HG03439 (cell line): ENCODE measurements around the gene DERL2.

ENCODE experiments used
- ATAC-seq: cut with Tn5 transposase; IDR thresholded peaks from one replicate; pipeline ENCODE4 v1.9.1; 2021; ENCODE audit warnings: mild to moderate bottlenecking, moderate library complexity; ENCODE audit not compliant: unreplicated experiment

Gene DERL2

DNA sequence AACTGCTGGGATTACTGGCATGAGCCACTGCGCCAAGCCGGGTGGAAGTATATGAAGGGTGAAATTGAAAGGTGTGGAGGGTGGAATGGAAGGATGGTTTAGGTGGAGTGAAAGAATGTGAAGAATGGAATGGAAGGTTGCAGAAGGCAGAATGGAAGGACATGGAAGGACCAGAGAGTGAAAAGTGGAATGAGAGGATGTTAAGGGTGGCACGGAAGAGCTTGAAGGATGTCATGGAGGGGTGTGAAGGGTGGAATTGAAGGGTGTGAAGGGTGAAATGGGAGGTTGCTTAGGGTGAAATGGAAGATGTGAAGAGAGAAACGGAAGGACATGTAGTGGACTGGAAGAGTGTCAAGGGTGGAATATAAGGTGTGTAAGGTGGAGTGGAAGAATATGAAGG, 16.6 kb upstream of the DERL2 start:
- no peak for ATAC-seq

DNA sequence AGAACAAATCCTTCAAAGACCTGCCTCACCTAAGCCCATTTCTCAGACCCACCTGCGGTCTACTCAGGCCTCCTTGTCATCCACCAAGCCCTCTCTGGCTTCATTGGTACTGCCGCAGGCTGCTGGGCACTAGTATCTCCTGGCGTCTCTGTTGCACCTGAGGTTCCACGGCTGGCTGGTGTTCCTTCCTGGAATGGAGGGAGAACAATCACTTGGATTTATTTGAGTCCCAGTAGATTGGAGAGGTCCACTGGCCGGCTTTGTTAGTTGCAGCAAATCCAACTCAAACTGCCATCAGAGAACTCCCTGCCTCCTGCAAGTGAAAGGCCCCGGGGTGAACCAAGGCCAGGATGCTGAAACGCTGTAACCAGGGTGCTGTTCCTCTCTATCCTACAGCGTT, 15.7 kb upstream of the DERL2 start:
- no peak for ATAC-seq

DNA sequence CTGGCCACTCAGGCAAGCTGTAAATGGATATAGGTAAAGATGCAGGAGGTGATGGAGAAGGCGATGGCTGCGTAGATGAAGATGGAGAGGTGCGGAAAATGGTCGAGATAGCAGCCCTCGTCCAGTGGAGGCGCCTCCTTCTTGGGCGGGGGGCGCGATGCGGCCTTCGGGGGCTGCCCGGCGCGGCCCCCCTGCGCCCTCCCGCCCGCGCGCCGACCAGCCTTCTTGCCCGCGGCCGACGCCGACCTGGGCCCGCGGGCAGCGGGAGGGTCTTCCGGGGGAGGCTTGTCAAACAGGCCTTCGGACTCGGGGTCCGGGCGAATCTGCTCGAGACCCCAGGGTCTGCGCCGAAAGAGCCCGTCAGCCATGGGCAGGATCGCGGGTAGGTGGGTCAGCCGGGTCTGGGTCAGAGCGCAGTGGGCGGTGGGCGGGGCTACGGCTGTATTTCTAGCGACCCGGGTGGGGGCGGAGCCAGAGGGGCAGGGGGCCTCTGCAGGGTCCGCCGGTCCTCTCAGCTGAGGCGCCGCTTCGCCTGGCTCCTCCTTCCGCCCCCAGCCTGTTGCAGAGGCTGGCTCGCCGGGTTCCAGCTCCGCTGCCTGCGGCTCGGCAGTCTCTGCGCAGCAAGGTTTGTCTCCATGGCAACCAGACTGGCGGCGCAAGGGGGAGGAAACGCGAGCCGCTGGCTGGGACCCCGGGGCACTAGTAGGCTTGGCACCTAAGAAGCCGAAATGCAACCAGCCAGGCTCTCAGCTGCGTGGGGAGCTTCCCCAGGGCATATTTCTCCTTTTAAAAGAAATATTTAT, 14.8 kb upstream of the DERL2 start:
- no peak for ATAC-seq

DNA sequence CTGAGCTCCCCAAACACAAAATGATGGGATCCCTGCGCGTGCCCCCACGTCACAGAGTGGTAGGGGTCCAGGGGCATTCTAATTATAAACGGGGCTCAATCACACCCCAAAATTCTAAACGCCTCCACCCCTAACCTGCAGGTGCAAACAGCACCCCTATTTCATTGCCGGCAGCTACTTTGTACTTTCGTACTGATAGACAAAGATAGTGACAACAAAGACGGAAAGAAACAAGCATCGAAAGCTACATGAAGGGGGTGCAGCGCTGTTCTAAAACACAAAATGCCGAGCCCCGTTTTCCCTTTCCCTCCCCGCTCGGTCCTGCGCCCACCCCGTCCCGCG, 14.2 kb upstream of the DERL2 start:
- no peak for ATAC-seq

DNA sequence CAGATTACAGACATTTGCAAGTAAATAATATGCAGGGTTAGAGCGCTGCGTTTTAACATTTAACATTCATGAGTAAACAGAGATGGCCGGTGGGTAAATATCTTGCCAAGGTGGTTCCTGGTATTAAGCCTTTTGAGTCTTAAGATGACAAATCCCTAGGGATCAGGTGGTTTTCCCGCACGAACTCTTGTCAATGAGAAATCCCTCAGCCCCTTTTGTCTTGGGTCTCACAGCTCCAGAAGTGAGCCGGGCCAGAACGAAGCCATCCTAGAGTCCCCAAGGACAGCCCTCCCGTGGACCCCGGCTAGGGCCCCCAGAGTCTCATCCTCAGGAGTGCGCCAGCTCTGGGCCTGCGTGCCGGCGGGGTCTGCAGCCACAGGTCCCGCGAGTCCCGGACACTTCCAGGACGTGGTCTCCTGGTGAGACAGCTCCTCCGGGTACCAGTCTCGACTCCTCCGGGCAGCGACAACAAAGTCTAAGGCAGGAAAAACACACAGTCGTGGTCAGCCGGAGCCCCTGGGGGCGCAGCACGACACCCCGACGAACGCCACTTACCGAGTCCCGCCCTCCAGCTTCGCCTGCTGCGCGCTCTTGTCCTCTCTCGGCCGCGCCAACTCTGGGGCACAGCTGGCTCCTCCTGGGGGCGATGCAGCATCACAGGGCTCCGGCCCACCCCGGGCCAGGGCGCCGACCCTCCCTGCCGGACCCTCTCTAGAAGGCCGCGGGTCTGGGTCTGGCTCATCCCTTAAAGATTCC, 13.7 kb upstream of the DERL2 start:
- ATAC-seq: no peak

DNA sequence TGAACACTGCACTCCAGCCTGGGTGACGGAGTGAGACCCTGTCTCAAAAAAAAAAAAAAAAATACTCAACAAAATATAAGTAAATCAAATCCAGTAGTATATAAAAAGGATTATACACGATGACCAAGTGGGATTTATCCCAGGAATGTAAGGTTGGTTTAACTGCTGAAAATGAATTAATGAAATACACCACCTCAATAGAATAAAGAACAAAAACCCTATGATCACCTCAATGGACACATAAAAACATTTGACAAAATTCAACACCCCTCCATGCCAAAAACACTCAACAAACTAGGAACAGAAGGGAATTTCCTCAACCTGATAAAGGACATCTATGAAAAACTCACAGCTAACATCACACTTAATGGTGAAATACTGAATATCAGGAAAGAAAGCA, 7.0 kb upstream of the DERL2 start:
- no peak for ATAC-seq

DNA sequence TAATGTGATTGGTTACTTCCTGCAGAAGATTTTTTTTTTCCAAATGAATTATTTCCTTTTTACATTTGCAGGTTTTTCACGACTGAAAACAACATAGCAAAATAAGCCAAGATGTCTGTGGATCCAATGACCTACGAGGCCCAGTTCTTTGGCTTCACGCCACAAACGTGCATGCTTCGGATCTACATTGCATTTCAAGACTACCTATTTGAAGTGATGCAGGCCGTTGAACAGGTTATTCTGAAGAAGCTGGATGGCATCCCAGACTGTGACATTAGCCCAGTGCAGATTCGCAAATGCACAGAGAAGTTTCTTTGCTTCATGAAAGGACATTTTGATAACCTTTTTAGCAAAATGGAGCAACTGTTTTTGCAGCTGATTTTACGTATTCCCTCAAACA, 2.8 kb upstream of the DERL2 start:
- ATAC-seq: no peak

DNA sequence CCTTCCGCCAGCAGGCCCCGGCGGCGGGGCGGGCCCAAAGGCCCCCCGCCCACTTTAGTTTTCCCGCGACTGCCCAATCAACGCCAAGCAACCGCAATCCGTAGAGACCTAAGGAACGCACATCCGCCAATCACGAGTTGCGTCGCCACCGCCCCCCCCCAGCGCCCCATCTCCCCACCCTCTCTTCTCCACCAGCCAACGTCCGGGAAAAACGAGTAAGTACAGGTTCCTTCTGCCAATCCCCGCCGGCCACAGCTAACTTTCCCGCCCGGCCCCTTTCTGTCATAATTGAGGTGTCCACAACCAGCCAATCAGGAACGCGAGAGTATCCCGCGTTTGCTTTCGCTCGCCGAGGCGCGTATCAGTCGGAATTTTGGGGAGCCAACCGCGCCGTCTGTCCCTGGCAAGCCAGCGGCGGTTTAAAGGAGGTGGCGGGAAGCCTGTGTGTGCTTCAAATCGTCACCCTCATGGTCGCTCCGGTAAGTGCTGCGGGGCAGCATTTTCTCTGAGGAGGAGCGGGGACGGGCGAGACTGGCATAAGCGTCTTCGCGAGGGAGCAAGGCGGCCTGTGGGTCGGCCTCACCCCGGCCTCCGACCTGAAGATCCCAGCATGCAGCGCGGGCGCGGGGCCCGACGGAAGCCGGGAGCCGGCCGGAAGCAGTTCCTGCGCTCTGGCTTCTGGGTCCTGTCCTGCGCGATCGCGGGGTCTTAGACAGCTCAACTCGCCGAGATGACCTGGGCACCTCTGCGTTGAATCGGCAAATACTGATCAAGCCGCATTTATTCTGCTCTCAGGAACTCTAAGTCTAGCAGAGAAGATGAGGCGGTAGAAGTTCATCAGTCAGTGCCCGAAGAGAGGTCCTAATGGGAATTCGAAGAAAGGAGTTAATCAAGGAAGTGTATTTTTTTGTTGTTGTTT, 487 bp upstream of the DERL2 start, which contains the start of gene MIS12:
MIS12 (plus strand) TSS at position 361 of the 919 bp plus-strand sequence. CDS start 2,297 bp downstream, outside the sequence.
- peak; percentile 87 for ATAC-seq

DNA sequence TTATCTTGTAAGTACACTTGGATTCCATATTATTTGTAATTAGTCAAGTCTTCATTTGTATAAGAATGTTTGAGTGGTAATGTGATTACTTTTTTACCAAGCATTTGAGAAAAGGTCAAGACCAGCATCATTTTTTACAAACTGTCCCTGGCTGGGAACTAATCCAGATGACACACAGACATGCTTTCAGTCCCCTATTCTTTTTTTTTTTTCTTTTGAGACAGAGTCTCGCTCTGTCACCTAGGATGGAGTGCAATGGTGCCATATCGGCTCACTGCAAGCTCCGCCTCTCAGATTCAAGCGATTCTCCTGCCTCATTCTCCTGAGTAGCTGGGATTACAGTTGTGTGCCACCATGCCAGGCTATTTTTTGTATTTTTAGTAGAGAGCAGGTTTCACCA, 4.5 kb downstream of the DERL2 start:
- ATAC-seq: no peak

DNA sequence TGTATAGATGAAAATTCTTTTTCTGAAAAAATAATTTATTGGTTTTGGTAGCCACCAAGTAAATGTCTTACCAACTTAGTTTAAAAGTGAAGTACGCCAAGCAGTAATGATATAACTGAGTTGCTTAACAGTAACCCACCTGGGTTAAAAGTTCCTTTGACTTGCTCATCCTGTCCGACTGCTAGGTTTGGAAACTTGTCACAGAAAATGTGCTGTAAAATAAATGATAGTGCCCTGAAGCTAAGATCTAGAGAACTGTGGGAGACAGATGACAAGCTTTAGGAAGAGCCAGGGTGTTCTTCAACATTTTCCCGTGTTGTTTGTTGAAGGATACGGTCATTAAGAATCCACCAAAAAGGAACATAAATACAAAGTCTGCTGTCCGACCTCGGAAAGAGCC, 5.0 kb downstream of the DERL2 start:
- no peak for ATAC-seq

DNA sequence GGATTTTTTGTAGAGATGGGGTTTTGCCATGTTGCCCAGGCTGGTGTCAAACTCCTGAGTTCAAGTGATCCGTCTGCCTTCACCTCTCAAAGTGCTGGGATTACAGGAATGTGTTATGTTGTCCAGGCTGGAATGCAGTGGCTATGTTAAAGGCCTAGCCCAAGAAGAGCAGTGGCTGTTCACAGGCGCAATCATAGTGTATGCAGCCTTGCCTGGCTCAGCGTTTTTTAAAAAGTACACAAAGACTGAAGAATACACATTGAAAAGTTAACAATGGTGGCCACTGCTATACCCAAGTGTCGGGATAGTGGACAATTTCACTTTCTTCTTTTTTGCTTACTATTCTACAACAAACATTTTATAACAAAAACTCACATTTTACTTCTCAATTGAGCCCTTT, 7.0 kb downstream of the DERL2 start:
- no peak for ATAC-seq

DNA sequence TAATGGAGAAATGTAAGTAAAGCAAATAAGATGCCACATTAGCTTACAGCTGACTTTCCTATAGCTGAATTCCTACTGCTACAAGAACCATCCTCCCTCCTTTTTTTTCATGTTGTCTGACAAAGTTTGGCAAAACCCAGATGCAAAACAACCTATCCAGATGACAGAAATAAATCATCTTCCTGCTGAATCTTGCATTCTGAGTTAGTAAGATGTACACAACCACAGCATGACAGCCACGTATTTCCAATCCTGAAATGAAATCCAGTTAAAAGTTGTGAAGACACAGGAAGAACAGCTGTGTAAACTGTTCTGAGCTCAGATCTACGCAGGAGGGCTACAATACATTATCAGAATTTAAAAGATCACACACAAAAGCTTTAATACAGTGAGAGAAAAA, 12.1 kb downstream of the DERL2 start:
- ATAC-seq: no peak

DNA sequence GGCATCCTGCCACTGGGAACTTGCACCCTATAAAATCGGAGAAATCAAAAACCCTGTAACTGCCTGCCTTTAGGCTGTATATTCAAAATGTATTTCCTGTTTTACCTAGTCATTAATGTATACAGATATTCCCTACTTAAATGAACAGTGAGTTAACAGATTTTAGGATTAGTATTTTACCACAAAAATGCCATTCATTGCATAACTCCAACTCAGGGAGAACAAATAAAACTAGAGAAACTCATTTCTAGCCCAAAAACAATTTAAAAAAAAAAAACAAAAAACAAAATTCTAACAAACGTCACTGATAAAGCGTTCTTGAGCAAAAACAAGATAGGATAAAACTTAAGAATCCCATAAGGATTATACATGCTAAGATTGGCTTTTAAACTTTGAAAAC, 13.5 kb downstream of the DERL2 start:
- no peak for ATAC-seq

DNA sequence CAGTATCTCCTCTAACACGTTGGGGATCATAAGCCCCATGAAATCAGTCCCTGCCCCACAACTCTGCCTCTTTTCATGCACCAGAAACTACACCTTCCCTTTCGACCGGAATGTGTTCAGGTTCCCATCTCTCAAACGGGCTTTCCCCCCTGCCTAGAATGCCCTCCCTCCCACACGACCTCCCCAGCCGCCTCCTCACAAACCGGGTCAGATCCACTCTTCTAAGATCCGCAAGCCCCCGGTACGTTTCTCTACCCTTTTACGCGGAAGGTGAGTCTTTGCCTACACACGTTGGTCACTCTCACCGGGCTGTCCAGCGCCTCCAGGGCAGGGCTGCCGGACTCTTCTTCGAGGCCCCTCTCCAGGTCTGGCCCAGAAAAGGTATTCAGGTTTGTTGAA, 17.9 kb downstream of the DERL2 start:
- ATAC-seq: peak; percentile 4

DNA sequence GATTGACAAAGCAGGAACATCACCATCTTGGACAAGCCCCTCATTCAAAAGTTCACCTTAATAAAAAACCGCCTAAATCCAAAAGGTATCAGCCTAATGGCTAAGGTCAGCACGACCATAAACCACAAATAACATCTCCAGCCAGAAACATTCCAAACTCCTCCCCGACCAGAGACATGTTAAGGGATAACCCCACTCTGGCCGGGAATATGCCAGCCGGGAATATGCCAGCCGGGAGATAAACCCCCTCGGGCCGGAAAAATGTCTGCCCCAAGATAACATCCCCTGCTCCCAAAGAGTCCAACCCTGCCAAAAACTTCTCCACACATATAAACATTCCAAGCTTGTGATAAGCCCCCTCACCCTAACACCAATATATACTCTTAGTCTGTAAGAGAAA, 18.6 kb downstream of the DERL2 start:
- no peak for ATAC-seq

DNA sequence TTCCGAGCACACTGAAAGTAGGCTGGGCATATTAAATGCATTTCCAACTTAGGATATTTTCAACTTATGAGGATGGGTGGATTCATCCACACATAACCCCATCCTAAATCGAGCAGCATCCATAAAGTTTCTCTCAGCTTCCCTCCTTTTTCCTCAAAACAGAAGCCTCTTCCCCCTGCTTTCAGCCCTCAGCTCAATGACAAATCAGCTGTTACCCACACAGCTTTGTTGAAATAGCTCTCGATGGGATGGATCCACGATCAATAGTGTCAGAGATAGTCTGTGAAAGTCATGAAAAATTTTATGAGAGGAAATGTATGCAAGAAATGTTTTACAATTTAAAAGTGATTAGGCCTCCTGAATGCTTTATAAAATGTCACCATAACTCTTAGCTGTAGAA, 19.7 kb downstream of the DERL2 start:
- ATAC-seq: no peak

DNA sequence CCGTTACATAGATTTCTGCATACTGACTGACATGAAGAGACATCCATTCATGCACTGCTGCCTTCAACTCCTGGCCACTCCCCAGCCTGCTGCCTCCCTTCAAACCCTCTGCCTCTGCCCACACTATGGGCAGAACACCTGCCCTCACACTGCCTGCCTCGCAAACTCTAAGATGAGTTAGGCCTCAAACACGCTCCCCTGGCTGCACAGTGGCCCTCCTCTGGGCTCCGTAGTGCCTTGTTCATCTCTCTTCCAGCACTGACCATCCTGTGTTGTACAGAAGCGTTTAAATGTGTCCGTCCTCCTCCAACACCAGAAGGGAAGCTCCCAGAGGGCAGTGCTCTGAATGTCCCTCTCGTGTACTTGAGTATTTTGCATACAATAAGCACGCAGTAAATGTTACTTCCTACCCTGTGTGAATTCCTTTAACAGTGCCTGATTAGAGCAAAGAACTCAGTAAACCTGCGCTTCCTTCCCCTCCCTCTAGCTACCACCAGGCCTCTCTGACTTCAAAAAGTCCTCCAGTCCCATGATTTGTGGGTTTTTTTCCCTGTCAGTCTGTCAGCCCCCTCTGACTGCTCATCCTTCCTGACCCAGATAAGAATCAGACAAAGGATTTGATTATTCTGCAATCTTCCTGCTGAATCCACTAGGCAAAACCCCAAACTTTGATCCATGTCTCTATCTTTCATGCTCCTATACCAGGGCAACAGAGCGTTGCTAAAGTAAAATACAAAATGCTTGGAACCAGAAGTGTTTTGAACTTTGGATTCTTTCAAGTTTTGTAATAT, 21.1 kb downstream of the DERL2 start:
- no peak for ATAC-seq

DNA sequence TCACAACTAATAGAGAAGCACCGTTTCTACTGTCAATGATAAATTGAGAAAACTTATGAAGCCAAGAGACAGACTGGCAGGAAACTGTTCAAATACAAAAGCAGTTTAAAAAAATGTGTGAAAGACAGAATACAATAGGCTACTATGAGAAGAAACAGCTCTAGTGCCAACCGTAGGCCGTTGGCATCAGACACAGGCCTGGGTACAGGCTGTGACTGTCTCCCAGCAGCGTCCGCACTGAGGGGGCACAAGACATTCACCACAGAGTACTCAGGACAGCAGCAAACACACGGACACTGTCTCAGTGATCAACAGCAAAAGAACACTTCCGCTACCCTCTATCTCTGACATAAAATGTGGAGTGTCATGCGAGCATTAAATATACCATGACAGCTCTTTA, 39.2 kb downstream of the DERL2 start:
- ATAC-seq: no peak

DNA sequence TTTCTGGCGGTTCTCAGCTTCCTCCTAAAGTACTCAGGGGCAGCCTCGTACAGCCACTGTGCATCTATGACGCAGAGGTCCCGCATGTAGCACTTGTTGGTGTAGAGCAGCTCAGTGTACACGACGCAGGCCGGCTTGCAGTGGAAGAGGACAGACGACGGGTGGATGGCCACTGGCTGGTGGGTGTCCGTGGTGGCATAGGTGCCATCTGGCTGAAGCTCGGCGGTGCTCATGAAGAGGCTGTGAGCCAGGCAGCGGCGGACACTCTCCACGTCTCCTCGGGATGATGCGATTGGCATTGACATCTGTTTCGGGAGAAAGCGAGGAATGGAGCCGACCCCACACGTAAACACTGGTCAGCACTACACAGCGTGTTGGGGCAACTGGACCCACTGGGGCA, 41.8 kb downstream of the DERL2 start:
- no peak for ATAC-seq

DNA sequence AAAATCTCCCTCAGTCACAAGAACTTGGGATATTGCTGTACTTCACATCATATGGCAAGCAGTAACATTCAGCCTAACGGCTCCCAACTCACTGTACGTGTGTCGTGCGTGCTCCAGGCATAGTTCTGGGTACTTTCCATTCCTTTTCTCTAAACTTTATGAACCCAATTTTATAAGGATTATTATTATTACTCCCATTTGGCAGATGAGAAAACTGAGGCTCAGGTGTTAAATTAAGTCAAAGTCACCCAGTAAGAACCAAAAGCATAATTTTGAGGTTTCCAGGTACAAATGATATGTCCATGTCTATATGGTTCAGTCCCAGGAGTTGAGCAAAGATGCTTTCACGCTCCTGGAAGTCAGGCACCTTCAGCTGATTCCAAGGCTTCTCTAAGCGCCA, 42.2 kb downstream of the DERL2 start:
- no peak for ATAC-seq

DNA sequence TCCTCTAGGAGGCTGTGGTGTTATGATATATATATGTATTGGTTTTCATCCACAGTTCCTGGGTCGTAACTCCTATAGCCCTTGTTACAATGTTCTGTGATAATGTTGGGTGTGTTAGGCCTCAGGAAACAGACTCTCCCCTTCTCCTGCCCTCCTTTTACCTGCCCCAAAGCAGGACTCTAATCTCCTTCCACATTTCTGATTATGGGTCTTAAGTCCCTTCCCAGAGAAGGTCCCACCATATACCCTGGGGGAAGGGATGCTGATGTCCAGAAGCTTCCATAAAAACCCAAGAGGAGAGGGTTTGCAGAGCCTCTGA, 46.6 kb downstream of the DERL2 start:
- ATAC-seq: no peak
